Measurements from ENCODE around the gene TBX19.
"Not testable (repeated sequence)": the region's sequence is repeated elsewhere in the genome, so short reads cannot be mapped to it uniquely, and the experiment has no call there.

Gene TBX19

GRCh38 chr1:168335500-168335899 lies 54.8 kb downstream of the TBX19 start:
- in situ Hi-C loops (cut with HindIII; ENCODE audit: low pct_unique_long_range_greater_than_20kb, low sequenced_read_pairs): no loop called here
- no peak for TF ChIP-seq JUND (IDR thresholded peaks at IDR 0.05; ENCODE audit: low read depth)

GRCh38 chr1:168338589-168339503 lies 58.2 kb downstream of the TBX19 start:
- in situ Hi-C loops (cut with HindIII; ENCODE audit: low pct_unique_long_range_greater_than_20kb, low sequenced_read_pairs): no loop called here
- no peak for DNase-seq (ENCODE audit: low read depth in 1 of 2, low spot score in 1 of 2)
- TF ChIP-seq JUND (IDR thresholded peaks at IDR 0.05; ENCODE audit: low read depth): no peak

More at GRCh38 chr1:168335500-168335899, 54.8 kb downstream of the TBX19 start:
- no peak for DNase-seq (ENCODE audit: low read depth in 1 of 2, low spot score in 1 of 2)

- TF ChIP-seq JUND (IDR thresholded peaks at IDR 0.05; ENCODE audit: low read depth): no peak
- no peak for DNase-seq (ENCODE audit: low read depth in 1 of 2, low spot score in 1 of 2)
- in situ Hi-C loops (cut with HindIII; ENCODE audit: low pct_unique_long_range_greater_than_20kb, low sequenced_read_pairs): no loop called here
These were observed 60.3 kb downstream of the TBX19 start for GRCh38 chr1:168340781-168341482.

GRCh38 chr1:168341483-168341975 lies 60.9 kb downstream of the TBX19 start:
- DNase-seq (ENCODE audit: low read depth in 1 of 2, low spot score in 1 of 2): peak in 1 of 2 experiments; percentile 36
- in situ Hi-C loops (cut with HindIII; ENCODE audit: low pct_unique_long_range_greater_than_20kb, low sequenced_read_pairs): no loop called here
- TF ChIP-seq JUND (IDR thresholded peaks at IDR 0.05; ENCODE audit: low read depth): no peak

GRCh38 chr1:168342572-168343280 lies 62.0 kb downstream of the TBX19 start:
- DNase-seq (ENCODE audit: low read depth in 1 of 2, low spot score in 1 of 2): peak in 1 of 2 experiments; percentile 82

GRCh38 chr1:168343566-168343965 lies 62.9 kb downstream of the TBX19 start:
- in situ Hi-C loops (cut with HindIII; ENCODE audit: low pct_unique_long_range_greater_than_20kb, low sequenced_read_pairs): no loop called here
- peak in 1 of 2 experiments; percentile 38 for DNase-seq (ENCODE audit: low read depth in 1 of 2, low spot score in 1 of 2)

More at GRCh38 chr1:168342572-168343280, 62.0 kb downstream of the TBX19 start:
- TF ChIP-seq JUND (IDR thresholded peaks at IDR 0.05; ENCODE audit: low read depth): no peak
- in situ Hi-C loops (cut with HindIII; ENCODE audit: low pct_unique_long_range_greater_than_20kb, low sequenced_read_pairs): no loop called here

GRCh38 chr1:168344517-168344916 lies 63.8 kb downstream of the TBX19 start:
- DNase-seq (ENCODE audit: low read depth in 1 of 2, low spot score in 1 of 2): no peak
- in situ Hi-C loops (cut with HindIII; ENCODE audit: low pct_unique_long_range_greater_than_20kb, low sequenced_read_pairs): no loop called here
- TF ChIP-seq JUND (IDR thresholded peaks at IDR 0.05; ENCODE audit: low read depth): no peak

More at GRCh38 chr1:168343566-168343965, 62.9 kb downstream of the TBX19 start:
- TF ChIP-seq JUND (IDR thresholded peaks at IDR 0.05; ENCODE audit: low read depth): no peak

GRCh38 chr1:168345939-168346338 lies 65.3 kb downstream of the TBX19 start:
- in situ Hi-C loops (cut with HindIII; ENCODE audit: low pct_unique_long_range_greater_than_20kb, low sequenced_read_pairs): no loop called here
- no peak for TF ChIP-seq JUND (IDR thresholded peaks at IDR 0.05; ENCODE audit: low read depth)
- no peak for DNase-seq (ENCODE audit: low read depth in 1 of 2, low spot score in 1 of 2)

GRCh38 chr1:168347630-168348029 lies 67.0 kb downstream of the TBX19 start:
- in situ Hi-C loops (cut with HindIII; ENCODE audit: low pct_unique_long_range_greater_than_20kb, low sequenced_read_pairs): no loop called here
- no peak for DNase-seq (ENCODE audit: low read depth in 1 of 2, low spot score in 1 of 2)
- no peak for TF ChIP-seq JUND (IDR thresholded peaks at IDR 0.05; ENCODE audit: low read depth)

GRCh38 chr1:168348146-168348709 lies 67.6 kb downstream of the TBX19 start:
- in situ Hi-C loops (cut with HindIII; ENCODE audit: low pct_unique_long_range_greater_than_20kb, low sequenced_read_pairs): no loop called here
- DNase-seq (ENCODE audit: low read depth in 1 of 2, low spot score in 1 of 2): peak in 1 of 2 experiments; percentile 60
- TF ChIP-seq JUND (IDR thresholded peaks at IDR 0.05; ENCODE audit: low read depth): no peak

- in situ Hi-C loops (cut with HindIII; ENCODE audit: low pct_unique_long_range_greater_than_20kb, low sequenced_read_pairs); DNase-seq (ENCODE audit: low read depth in 1 of 2, low spot score in 1 of 2): not testable (repeated sequence)
These were observed 73.9 kb downstream of the TBX19 start for GRCh38 chr1:168354335-168355269.
